Hepatic stellate cell (primary cell): ENCODE data around the gene BTBD9.

Source experiments
- DNase-seq: peaks from one replicate; pipeline ENCODE4 v3.0.0; 2011; ENCODE audit warnings: low spot score

BTBD9 gene

DNA sequence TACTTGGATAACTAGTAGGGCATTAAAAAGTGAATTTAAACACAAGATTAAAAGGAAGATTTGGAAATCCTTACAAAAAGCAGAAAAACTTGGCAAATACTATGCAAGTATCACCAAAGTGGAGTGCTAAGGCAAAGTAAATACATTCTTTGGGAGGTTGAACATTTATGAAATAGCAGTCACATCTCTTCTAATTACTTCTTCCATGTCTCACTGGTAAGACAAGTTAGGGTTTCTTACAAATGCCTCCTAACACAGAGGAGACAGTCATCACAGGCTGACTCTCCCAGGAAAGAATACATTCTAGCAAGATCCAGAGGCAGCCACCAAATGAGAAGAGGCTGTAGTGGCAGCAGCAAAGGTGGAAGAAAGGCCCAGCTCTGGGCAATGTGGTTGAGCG is 298.2 kb downstream of the BTBD9 start:
- no peak for DNase-seq

DNA sequence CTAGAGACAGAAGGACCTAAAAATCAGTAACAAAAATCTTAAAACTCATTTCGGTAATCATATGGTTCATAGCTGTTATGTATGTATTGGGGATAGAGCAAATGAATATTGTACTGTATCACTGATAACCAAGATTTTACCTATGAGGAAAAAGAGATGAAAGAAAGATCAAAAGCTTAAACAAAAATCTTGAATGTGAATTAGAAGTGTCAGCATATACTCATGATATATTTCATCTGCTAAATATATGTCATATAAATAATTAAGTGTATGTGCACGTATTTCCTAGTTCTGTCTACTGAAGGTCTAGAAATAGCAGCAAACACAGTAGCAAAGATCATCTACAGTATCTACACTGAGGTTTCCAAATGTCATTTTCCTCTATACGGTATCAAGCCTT is 299.8 kb downstream of the BTBD9 start:
- DNase-seq: no peak

DNA sequence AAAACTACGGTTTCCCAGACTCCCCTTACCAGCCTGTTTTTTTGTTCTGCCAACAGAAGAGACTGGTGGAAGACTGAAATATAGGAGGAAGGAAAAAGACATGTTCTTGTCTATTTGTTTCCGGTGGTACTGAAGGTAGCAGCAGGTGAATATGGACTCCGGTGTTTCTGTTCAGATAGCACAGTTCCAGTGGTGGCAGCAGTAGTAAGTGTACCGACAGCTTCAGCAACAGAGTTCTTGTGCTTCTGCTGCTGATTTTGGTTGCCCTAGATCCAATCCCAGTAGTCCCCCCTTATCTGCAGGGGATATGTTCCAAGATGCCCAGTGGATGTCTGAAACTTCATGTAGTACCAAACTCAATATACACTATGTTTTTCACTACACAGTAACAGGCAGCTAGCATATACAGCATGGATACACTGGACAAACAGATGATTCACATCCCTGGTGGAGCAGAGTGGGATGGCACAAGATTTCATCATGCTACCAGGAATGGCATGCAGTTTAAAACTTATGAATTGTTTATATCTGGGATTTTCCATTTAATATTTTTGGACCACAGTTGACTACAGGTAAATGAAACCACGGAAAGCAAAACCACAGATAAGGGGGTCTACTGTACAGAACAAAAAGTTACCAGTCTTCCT is 301.8 kb downstream of the BTBD9 start:
- peak; percentile 60 for DNase-seq

DNA sequence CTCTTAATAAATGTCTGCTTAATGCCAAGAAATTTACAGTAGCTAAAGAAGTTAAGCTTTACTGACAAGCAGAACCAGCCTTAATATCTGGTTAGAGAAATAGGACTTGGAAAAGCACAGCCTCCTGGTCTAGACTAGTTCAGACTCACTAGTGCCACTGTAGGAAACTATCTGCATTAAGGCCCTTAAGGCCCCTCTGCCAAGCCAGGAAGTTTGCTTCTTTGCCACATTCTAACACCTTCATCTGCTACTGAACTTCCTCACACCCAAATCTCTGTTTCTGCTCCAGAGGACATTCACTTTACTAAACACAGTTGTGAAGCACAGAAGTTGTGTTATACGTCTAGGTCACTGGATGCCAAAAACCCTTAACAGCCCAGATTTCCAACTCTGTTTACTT is 302.8 kb downstream of the BTBD9 start:
- no peak for DNase-seq

DNA sequence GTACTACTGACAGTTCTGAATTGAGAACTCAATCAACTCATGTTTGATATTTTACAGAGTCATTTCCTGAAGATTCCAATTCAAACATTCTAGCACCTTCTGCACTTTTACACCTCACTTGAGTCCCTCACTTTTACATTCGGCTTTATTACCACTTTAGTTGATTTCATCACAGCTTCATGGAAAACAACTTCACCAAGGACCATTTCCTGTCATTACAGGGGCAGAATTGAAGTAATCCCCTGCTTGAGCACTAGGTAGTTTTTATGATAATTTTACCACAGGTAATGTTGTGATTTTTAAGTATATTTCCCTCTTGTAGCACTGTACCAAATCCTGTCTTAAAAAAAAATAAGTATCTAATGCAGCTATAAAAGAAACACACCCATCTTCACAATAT is 312.9 kb downstream of the BTBD9 start:
- DNase-seq: no peak

DNA sequence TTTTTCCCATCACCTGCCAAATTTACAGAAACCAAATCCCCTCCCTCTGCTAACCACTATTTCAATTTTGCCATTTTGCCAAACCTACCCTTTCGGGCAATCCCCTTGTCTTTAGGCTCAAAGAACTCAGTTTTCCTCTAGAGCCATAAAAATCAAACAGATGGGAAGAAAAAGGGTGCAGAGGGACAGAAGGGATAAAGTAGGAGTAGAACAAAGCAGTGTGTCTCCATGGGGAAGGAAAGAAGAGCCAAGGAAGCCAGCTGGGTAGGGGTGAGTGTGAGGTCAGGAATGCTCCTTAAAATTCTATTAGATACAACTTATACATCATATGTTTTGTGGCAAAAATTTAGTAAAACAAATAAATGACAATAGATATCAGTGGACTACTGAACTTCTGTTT is 316.5 kb downstream of the BTBD9 start:
- no peak for DNase-seq

DNA sequence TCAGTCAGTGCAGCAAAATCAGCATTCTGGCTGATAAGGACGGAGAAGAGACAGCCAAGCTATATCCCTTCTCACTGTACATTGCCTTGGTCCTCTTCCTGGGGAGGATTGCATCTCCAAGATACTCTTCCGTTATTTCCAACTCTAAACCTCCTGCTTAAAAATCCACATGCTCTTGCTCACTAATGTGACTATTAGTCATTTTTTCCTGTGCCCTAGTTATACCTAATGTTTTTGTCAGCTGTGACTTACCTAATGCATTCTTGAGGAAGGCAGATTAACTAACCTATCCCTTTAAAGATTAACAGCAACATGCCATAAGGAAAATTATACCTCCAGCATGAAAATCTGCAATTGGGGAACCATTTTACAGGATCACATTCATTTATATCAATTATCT is 317.6 kb downstream of the BTBD9 start:
- no peak for DNase-seq

DNA sequence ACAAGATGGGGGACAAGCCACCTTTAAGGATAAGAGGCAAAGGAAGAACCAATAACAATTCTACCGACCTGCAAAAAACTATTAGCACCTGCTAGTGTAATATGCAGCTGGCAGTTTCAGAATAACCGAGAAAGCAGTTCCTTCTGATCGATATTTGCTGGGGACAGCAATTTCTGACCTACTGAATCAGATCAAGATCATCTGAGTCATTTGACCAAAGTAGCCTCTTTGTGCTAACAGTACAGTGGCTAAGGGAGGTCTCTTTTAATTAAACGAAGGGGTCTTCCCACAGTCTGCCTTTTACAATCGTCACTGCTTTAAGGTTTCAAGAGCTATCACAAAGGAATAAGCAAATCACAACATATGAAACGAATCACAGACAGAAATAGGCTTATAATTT is 318.9 kb downstream of the BTBD9 start:
- no peak for DNase-seq

DNA sequence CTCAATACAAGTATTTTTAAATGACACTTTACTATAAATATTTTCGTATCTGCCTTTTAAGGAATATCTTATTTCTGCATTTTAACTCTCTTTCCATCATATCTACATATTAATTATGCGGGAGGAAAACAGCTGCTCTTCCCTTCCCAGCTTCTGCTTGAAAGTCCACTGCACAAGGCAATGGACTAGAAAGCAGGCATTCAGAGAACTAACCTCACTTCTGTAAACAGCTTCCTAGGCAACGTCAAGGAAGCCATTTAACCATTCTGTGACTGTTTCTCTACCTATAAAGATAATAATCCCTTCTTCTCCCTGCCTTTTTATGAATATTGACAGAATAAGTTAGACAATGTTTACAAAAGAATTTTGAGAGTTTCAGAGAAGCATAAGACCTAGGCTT is 319.4 kb downstream of the BTBD9 start:
- DNase-seq: no peak

DNA sequence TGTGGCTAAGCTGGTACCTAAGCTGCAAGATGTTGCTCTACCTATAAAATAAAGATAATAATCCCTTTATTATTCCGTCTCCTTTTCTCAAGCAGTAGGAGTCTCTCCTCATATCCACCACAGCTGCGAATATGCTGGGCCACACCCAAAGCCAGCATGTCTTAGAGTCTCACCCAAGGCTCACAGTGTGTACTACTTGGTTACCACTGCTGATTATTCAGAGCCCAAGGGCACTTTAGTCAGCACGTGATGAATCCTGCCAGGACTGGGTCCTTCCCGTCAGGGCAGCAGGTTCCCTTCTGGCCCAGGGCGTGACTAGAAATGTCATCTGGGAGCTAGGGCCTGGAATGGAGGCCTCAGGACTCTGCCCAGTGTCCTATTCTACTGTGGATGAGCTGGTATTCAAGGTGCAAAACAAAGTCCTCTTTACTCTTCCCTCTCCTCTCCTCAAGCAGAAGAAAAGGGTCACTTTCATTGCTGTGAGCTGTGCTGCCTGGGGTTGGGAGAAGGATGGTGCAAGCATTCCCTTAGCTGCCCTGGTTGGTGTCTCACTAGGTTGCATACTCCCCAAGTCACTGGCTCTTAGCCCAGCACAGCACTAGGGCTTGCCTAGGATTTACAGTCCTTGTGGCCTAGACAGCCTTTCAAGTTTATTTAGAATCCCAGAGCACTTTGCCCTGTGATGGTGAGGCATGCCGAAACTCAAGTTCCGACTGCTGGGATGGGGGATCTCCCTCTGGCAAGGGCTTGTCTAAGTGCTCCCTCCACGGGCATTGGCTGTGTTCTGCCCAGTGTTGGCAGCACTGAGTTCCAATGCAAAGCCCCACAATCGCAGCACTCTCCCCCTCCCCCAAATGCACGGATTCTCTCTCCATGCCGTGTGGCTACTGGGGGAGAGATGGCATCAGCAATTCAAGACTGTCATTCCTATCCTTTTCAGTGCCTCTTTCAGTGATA is 320.2 kb downstream of the BTBD9 start:
- no peak for DNase-seq

DNA sequence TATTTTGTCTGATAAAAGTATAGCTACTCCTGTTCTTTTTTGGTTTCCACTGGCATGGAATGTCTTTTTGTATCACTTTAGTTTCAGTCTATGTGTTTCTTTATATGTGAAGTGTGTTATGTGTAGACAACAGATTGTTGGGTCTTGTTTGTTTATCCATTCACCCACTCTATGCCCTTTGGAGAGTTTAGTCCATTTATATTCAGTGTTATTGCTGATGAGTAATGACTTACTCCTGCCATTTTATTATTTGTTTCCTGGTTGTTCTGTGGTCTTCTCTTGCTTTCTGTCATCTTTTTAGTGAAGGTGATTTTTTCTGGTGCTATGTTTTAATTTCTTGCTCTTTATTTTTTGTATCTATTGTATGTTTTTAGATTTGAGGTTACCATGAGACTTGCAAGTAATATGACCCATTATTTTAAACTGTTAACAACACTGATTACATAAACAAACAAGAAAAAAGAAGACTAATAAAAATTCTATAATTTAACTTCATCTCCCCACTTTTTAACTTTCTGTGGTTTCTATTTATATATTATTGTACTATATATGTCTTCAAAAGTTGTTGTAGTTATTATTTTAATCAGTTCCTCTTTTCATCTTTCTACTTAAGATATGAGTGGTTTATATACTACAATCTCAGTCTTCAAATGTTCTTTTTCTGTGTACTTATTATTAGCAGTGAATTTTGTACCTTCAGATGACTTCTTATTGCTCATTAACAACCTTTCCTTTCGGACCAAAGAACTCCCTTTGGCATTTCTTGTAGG is 323.4 kb downstream of the BTBD9 start:
- DNase-seq: no peak

DNA sequence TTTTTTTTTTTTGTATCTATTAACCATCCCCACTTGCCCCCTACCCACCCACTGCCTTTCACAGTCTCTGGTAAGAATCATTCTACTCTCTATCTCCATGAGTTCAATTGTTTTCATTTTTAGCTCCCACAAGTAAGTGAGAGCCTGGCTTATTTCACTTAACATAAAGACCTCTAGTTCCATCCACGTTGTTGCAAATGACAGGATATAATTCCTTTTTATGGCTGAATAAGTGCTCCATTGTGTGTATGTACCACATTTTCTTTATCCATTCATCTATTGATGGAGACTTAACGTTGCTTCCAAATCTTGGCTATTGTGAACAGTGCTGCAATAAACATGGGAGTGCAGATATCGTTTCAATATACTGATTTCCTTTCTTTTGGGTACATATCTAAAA is 328.5 kb downstream of the BTBD9 start:
- no peak for DNase-seq

DNA sequence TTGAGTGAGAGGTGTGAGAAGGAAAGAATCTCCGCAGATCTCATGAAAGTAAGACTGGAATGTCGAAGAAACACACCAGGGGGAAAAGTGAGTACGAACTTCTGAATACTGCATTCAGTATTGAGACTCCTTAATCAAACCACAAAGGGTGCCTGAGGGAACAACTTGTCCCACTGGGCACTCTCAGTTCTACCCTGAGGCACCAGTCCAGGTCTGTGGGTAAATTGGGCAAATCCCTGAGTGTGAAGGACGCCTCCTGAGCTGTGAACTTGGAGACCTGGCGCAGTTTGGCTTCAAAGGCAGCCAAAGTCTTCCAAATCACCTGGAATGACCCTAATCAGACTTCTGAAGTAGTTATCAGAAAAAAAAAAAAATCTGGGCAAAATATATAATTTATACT is 329.7 kb downstream of the BTBD9 start:
- DNase-seq: no peak

DNA sequence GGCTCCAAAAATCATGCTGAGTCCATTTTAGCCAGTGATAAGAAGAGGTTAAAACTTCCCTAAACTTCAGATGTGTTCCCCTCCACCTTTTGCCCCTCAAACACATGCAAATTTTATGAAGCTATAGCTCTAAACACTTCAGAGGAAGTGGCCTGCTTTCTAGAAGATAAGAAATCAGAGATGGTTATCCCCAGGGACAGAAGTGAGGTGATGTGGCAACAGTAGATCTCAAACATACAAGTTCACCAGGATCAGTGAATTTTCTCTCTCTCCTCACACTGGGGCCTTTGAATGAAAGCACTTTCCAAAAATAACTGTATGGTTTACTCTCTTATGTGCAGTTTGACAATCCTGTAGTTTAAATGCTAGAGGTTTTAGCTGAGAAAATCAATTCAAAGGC is 332.0 kb downstream of the BTBD9 start:
- no peak for DNase-seq

DNA sequence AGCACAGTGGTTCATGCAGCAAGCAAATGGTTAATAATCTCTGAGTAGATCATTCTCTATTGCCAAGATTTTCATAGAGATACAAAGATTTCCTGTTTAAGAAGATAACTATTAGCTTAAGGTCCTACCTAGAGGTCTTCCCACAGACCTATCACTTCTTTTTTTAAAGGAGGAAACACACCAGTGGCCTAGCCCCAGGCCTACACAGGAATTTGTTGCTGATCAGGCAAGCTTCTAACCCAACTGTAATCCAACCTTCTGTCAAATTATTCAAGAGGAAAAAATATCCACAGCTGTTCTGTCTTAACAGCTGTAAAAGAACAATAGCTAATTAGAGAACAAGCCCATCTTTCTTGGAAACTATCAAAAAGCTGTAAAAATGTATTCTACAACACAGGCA is 332.8 kb downstream of the BTBD9 start:
- no peak for DNase-seq

DNA sequence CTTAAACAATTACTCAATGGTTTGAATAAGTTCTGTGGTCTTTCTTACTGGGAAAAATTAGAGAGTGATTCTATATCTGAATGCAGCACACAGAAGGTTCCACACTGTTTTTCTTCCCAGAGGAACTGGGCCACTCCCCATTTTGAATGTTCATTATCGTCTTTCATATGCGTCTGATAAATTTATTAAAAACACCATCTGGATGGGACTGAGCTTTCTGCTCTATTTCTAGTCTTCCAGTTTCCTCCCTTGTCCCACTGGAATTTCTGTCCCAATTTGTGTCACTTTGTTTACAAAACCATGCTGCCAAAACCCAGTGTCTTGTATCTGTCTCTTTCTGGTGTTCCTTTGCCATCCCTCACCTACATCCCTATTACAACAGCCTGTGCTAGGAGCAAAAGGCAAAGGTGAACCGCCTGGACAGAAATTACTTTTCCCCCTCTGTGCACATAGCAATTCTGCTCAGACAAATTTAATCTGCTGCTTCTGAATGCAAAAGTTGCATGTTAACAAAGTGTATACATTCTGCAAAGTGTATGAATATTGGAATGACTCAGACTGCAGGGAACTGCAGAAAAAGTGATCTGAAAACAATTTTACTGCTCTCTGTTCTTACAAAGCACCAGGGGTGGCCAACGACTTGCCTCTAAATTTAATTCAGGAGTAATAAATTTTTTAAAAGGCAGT is 333.6 kb downstream of the BTBD9 start:
- DNase-seq: no peak

DNA sequence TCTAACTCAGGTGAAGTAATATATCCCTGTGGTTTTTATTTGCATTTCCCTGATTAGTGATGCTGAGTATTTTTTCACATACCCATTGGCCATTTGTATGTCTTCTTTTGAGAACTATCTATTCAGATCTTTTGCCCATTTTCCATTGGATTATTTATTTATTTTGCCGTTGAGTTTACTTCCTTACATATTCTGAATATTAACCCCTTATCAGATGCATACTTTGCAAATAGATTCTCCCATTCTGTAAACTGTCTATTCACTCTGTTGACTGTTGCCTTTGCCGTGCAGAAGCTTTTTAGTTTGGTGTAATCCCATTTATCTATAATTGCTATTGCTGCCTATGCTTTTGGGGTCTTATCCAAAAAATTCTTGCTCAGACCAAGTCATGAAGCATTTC is 336.9 kb downstream of the BTBD9 start:
- no peak for DNase-seq

DNA sequence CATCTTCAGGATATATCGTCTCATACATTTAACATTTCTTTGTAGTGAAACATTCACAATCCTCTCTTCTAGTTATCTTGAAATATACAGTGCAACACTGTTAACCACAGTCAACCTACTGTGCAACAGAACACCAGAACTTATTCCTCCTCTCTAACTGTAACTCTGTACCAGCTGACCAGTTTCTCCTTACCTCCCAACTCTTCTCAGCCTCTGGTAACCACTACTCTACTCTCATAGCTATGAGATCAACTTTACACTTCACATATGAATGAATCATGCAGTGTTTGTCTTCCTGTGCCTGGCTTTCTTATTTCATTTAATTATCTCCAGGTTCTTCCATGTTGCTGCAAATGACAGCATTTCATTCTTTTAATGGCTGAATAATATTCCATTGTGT is 337.6 kb downstream of the BTBD9 start:
- no peak for DNase-seq

DNA sequence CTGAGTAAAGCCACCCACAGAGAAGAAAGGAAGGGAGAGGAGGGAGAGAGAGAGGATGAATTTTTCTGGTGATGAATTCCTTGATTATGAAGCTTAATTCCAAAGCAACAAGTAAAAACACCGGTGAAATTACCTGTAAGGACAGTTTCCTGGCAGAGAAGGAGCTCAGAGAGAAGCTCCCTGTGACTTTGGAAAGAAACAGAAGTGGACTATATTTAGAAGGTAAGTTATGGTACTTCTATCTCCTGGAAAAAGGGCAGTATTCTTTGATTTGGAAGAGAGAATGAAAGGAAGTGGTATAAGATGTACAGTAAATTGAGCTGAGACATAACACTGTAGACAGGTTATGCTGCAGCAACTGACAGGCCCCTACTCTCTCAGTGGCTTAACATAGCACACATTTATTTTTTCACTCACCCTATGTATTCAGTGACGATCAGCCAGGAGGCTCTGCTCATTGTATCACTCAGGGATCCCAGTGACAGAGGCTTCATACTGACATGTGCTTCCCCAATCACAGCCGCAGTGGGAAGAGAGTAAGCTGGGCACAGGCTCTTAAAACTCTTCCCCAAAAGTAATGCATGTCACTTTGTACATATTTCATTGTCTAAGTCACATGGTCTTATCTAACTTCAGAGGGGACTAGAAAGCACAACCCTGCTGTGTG is 349.5 kb downstream of the BTBD9 start:
- DNase-seq: no peak

DNA sequence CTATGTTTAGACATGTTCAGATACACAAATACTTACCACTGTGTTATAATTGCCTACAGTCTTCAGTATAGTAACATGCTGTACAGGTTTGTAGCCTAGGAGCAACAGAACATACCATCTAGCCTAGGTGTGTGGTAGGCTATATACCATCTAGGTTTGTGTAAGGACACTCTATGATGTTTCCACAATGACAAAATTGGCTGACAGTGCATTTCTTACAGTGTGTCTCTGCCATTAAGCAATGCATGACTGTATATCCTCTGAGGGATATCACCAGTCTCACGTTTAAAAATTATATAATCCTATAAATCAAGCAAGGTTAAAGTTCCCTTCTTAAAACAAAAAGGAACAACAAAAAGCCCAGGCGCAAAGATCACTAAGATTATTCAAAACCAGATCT is 352.2 kb downstream of the BTBD9 start:
- no peak for DNase-seq

DNA sequence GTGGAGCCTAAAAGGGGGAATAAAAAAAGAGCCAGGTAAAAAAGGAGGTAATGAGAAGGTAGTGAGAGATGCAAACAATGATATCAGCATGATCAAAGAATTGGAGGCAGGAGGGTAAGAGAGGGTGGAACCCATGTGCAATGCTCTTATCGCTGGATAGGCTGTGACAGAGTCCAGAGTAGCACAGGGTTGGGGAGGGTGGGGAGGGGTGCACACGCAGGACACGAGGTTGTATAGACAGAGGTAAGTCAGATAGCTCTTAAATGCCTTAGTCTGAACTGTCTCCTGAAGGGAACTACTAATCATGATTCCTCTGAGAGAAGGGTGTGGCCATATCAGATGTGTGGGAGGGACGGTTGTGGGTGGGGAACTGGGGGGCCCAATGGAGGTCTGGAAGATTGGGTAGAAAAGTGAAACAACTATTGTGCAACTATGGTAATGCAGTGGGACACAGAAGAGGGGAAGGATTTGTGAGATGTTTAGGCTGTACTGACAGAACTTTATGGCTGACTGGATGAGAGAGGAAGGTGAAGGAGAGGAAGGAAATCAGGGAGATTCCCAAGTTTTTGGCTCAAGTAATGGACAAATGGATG is 354.8 kb downstream of the BTBD9 start:
- no peak for DNase-seq
